ENCODE results near the gene TTC8.

The TTC8 gene

DNA sequence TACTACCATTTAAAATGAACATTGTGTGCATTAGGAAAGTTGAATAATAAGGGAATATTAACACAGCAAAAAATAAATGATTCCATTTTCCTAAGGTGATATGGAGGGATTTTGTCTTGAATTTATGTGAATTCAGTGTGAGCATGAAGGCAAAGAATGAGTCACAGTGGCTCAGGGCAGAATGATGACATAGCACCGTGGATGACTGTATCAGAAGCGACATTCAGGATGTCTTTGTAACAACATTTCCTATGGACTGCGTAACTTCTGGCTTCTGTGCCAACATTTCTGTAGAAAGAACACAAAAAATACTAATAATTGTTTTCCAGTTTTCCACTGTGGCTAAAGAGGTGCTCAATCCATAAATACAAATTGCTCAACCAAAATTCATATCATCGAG, 54.6 kb downstream of the TTC8 start:
- no peaks in the 10 kb centered on the region for H3K4me1 ChIP-seq (ENCODE audit: control insufficient read depth, insufficient read depth, low read length)
- H3K4me3 ChIP-seq (ENCODE audit: low read depth, low read length), result no peak overlapping the region
- TF ChIP-seq, protein P1, sequence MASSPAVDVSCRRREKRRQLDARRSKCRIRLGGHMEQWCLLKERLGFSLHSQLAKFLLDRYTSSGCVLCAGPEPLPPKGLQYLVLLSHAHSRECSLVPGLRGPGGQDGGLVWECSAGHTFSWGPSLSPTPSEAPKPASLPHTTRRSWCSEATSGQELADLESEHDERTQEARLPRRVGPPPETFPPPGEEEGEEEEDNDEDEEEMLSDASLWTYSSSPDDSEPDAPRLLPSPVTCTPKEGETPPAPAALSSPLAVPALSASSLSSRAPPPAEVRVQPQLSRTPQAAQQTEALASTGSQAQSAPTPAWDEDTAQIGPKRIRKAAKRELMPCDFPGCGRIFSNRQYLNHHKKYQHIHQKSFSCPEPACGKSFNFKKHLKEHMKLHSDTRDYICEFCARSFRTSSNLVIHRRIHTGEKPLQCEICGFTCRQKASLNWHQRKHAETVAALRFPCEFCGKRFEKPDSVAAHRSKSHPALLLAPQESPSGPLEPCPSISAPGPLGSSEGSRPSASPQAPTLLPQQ (tag by site-specific recombination; IDR thresholded peaks at IDR 0.05), result no peak
- TF ChIP-seq, protein P2, sequence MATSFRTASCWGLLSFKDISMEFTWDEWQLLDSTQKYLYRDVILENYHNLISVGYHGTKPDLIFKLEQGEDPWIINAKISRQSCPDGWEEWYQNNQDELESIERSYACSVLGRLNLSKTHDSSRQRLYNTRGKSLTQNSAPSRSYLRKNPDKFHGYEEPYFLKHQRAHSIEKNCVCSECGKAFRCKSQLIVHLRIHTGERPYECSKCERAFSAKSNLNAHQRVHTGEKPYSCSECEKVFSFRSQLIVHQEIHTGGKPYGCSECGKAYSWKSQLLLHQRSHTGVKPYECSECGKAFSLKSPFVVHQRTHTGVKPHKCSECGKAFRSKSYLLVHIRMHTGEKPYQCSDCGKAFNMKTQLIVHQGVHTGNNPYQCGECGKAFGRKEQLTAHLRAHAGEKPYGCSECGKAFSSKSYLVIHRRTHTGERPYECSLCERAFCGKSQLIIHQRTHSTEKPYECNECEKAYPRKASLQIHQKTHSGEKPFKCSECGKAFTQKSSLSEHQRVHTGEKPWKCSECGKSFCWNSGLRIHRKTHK (tag by site-specific recombination; IDR thresholded peaks at IDR 0.05), result no peak
- TF ChIP-seq, protein P3, sequence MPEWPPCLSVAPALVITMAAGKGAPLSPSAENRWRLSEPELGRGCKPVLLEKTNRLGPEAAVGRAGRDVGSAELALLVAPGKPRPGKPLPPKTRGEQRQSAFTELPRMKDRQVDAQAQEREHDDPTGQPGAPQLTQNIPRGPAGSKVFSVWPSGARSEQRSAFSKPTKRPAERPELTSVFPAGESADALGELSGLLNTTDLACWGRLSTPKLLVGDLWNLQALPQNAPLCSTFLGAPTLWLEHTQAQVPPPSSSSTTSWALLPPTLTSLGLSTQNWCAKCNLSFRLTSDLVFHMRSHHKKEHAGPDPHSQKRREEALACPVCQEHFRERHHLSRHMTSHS (tag by site-specific recombination; IDR thresholded peaks at IDR 0.05), result no peak
- TF ChIP-seq ZNF2 (tag by site-specific recombination; IDR thresholded peaks at IDR 0.05) (no peak), ZNF248 (tag by site-specific recombination; IDR thresholded peaks at IDR 0.05) (no peak), ZNF341 (tag by site-specific recombination; IDR thresholded peaks at IDR 0.05; ENCODE audit: low read depth) (no peak), OVOL3 (tag by site-specific recombination; IDR thresholded peaks at IDR 0.05) (no peak)
- POLR2A ChIA-PET, result no interaction called here
- peaks cover 0 to 28% of the 10 kb centered on the region in 2 experiments; a peak in 2 of 3 replicates for H3K36me3 ChIP-seq (ENCODE audit: control insufficient read depth in 2 of 2, insufficient read depth in 1 of 2, low read length in 2 of 2)
- CTCF ChIA-PET, result interaction anchor here (0.5 kb wide), 1 partner anchor 1783 kb away, joined by 3 read pairs; no protein-coding TSS in a partner anchor
- no peaks in the 10 kb centered on the region; the same call in 1 of the 2 replicates for H3K9me3 ChIP-seq (ENCODE audit: control insufficient read depth, insufficient read depth, low read depth, low read length)
- H3K27ac ChIP-seq (ENCODE audit: extremely low read depth, low read depth, low read length), result no peak overlapping the region

DNA sequence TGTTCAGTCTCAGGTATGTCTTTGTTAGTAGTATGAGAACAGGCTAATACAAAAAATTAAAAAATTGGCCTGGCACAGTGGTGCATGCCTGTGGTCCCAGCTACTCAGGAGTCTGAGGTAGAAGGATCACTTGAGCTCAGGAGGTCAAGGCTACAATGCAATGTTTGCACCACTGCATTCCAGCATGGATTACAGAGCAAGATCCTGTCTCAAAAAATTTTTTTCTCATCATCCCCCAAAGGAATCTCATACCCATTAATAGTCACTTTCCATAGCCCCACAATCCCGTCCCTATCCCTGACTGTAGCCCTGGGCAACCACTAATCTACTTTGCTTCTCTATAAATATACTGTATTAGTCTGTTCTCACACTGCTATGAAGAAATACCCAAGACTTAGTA, 57.8 kb downstream of the TTC8 start:
- H3K36me3 ChIP-seq (ENCODE audit: control insufficient read depth in 2 of 2, insufficient read depth in 1 of 2, low read length in 2 of 2), result peaks cover 0 to 19% of the 10 kb centered on the region in 2 experiments; a peak in 2 of 3 replicates
- H3K9me3 ChIP-seq (ENCODE audit: control insufficient read depth, insufficient read depth, low read depth, low read length), result no peaks in the 10 kb centered on the region; the same call in 1 of the 2 replicates
- H3K4me1 ChIP-seq (ENCODE audit: control insufficient read depth, insufficient read depth, low read length), result no peaks in the 10 kb centered on the region
- ChIA-PET POLR2A (no interaction called here), CTCF (no interaction called here)
- no peak overlapping the region for H3K27ac ChIP-seq (ENCODE audit: extremely low read depth, low read depth, low read length)
- no peak overlapping the region for H3K4me3 ChIP-seq (ENCODE audit: low read depth, low read length)
- TF ChIP-seq ZNF16 (tag by site-specific recombination; IDR thresholded peaks at IDR 0.05; ENCODE audit: low read depth) (no peak), ZNF670 (tag by site-specific recombination; IDR thresholded peaks at IDR 0.05; ENCODE audit: low read depth) (no peak), ZNF776 (tag by site-specific recombination; IDR thresholded peaks at IDR 0.05; ENCODE audit: borderline replicate concordance) (no peak), EGR2 (tag by site-specific recombination; IDR thresholded peaks at IDR 0.05; ENCODE audit: low read depth) (no peak), ZNF133 (tag by site-specific recombination; IDR thresholded peaks at IDR 0.05) (no peak), ZNF701 (tag by site-specific recombination; IDR thresholded peaks at IDR 0.05) (no peak), ZNF266 (tag by site-specific recombination; IDR thresholded peaks at IDR 0.05; ENCODE audit: low read depth) (no peak), ZNF184 (tag by site-specific recombination; IDR thresholded peaks at IDR 0.05) (no peak), REPIN1 (tag by site-specific recombination; IDR thresholded peaks at IDR 0.05; ENCODE audit: low read depth) (no peak), ZNF658 (tag by site-specific recombination; IDR thresholded peaks at IDR 0.05) (no peak)
- TF ChIP-seq, protein P4, sequence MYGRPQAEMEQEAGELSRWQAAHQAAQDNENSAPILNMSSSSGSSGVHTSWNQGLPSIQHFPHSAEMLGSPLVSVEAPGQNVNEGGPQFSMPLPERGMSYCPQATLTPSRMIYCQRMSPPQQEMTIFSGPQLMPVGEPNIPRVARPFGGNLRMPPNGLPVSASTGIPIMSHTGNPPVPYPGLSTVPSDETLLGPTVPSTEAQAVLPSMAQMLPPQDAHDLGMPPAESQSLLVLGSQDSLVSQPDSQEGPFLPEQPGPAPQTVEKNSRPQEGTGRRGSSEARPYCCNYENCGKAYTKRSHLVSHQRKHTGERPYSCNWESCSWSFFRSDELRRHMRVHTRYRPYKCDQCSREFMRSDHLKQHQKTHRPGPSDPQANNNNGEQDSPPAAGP (tag by site-specific recombination; IDR thresholded peaks at IDR 0.05), result no peak
- TF ChIP-seq, protein P5, sequence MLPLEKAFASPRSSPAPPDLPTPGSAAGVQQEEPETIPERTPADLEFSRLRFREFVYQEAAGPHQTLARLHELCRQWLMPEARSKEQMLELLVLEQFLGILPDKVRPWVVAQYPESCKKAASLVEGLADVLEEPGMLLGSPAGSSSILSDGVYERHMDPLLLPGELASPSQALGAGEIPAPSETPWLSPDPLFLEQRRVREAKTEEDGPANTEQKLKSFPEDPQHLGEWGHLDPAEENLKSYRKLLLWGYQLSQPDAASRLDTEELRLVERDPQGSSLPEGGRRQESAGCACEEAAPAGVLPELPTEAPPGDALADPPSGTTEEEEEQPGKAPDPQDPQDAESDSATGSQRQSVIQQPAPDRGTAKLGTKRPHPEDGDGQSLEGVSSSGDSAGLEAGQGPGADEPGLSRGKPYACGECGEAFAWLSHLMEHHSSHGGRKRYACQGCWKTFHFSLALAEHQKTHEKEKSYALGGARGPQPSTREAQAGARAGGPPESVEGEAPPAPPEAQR (tag by site-specific recombination; IDR thresholded peaks at IDR 0.05), result no peak
- TF ChIP-seq, protein P6, sequence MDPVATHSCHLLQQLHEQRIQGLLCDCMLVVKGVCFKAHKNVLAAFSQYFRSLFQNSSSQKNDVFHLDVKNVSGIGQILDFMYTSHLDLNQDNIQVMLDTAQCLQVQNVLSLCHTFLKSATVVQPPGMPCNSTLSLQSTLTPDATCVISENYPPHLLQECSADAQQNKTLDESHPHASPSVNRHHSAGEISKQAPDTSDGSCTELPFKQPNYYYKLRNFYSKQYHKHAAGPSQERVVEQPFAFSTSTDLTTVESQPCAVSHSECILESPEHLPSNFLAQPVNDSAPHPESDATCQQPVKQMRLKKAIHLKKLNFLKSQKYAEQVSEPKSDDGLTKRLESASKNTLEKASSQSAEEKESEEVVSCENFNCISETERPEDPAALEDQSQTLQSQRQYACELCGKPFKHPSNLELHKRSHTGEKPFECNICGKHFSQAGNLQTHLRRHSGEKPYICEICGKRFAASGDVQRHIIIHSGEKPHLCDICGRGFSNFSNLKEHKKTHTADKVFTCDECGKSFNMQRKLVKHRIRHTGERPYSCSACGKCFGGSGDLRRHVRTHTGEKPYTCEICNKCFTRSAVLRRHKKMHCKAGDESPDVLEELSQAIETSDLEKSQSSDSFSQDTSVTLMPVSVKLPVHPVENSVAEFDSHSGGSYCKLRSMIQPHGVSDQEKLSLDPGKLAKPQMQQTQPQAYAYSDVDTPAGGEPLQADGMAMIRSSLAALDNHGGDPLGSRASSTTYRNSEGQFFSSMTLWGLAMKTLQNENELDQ (tag by site-specific recombination; IDR thresholded peaks at IDR 0.05; ENCODE audit: low read depth), result no peak
- TF ChIP-seq, protein P7, sequence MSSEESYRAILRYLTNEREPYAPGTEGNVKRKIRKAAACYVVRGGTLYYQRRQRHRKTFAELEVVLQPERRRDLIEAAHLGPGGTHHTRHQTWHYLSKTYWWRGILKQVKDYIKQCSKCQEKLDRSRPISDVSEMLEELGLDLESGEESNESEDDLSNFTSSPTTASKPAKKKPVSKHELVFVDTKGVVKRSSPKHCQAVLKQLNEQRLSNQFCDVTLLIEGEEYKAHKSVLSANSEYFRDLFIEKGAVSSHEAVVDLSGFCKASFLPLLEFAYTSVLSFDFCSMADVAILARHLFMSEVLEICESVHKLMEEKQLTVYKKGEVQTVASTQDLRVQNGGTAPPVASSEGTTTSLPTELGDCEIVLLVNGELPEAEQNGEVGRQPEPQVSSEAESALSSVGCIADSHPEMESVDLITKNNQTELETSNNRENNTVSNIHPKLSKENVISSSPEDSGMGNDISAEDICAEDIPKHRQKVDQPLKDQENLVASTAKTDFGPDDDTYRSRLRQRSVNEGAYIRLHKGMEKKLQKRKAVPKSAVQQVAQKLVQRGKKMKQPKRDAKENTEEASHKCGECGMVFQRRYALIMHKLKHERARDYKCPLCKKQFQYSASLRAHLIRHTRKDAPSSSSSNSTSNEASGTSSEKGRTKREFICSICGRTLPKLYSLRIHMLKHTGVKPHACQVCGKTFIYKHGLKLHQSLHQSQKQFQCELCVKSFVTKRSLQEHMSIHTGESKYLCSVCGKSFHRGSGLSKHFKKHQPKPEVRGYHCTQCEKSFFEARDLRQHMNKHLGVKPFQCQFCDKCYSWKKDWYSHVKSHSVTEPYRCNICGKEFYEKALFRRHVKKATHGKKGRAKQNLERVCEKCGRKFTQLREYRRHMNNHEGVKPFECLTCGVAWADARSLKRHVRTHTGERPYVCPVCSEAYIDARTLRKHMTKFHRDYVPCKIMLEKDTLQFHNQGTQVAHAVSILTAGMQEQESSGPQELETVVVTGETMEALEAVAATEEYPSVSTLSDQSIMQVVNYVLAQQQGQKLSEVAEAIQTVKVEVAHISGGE (tag by site-specific recombination; conservative IDR thresholded peaks at IDR 0.05; ENCODE audit: low read depth), result no peak

Measured in HEK293 (cell line).